ENCODE results near the gene LEP. TPM values are rescaled to one million over a fixed set of nuclear protein-coding genes. Genes with fewer than 3 reads are reported as not detected.
"Not testable (repeated sequence)": the region's sequence is repeated elsewhere in the genome, so short reads cannot be mapped to it uniquely, and the experiment has no call there.

Gene LEP
- total and polyA plus RNA-seq, 7 donors = 0.16 to 5.4 (median 0.85) TPM; not detected in 3

DNA sequence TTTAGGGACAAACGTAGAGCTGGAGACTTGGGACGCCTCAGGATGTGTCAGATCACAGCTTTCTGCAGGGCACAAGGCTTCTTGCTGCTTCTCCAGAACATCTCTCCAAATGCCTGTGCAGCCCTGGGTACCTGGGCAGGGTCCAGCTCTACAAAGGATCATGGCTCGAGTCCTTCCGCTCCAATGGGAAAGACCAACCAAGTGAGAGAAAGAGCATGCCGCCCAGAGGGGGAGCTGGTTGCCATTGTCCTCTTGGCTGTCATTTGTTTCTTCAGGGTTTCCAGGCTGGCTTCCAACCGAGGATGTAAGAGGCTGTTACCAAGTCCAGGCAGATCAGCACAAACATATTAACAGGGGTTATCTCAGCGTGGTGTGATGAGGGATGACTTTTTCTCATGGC, 5.6 kb upstream of the LEP start:
- TF ChIP-seq, protein P1, sequence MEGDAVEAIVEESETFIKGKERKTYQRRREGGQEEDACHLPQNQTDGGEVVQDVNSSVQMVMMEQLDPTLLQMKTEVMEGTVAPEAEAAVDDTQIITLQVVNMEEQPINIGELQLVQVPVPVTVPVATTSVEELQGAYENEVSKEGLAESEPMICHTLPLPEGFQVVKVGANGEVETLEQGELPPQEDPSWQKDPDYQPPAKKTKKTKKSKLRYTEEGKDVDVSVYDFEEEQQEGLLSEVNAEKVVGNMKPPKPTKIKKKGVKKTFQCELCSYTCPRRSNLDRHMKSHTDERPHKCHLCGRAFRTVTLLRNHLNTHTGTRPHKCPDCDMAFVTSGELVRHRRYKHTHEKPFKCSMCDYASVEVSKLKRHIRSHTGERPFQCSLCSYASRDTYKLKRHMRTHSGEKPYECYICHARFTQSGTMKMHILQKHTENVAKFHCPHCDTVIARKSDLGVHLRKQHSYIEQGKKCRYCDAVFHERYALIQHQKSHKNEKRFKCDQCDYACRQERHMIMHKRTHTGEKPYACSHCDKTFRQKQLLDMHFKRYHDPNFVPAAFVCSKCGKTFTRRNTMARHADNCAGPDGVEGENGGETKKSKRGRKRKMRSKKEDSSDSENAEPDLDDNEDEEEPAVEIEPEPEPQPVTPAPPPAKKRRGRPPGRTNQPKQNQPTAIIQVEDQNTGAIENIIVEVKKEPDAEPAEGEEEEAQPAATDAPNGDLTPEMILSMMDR (IDR thresholded peaks at IDR 0.05) = no peak
- no peak for TF ChIP-seq POLR2A (IDR thresholded peaks at IDR 0.05)
- no peak for TF ChIP-seq POLR2AphosphoS5 (IDR thresholded peaks at IDR 0.05)
- TF ChIP-seq EP300 (IDR thresholded peaks at IDR 0.05) = no peak
- no peak overlapping the region for H3K4me3 ChIP-seq
- no peak for DNase-seq
- peaks cover 0 to 7% (median 1%) of the 10 kb centered on the region in 3 donors for H3K27me3 ChIP-seq
- intact Hi-C loops (cut with DNase I) = no loop called here
- H3K36me3 ChIP-seq = no peaks in the 10 kb centered on the region
- no peaks in the 10 kb centered on the region for H3K4me1 ChIP-seq
- 68 to 78% methylated on average over 7 of the region's 7 CpGs for WGBS, 2 donors
- peaks cover 0 to 4% (median 2%) of the 10 kb centered on the region in 4 donors for H3K9me3 ChIP-seq
- H3K27ac ChIP-seq = no peak overlapping the region

GRCh38 chr7:128236924-128237586, 4.0 kb upstream of the LEP start:
- H3K4me3 ChIP-seq = no peak overlapping the region
- DNase-seq = no peak
- peaks cover 8 to 23% (median 14%) of the 10 kb centered on the region in 3 donors for H3K27me3 ChIP-seq
- WGBS, 2 donors = 27 to 39% methylated on average over 1 of the region's 1 CpG
- intact Hi-C loops (cut with DNase I) = no loop called here
- TF ChIP-seq POLR2A (IDR thresholded peaks at IDR 0.05) (no peak), EP300 (IDR thresholded peaks at IDR 0.05) (no peak), POLR2AphosphoS5 (IDR thresholded peaks at IDR 0.05) (no peak)
- TF ChIP-seq, protein P1 (IDR thresholded peaks at IDR 0.05) = no peak
- H3K27ac ChIP-seq = no peak overlapping the region
- H3K36me3 ChIP-seq = no peaks in the 10 kb centered on the region
- H3K9me3 ChIP-seq = peaks cover 0 to 4% (median 2%) of the 10 kb centered on the region in 4 donors
- H3K4me1 ChIP-seq = no peaks in the 10 kb centered on the region

DNA sequence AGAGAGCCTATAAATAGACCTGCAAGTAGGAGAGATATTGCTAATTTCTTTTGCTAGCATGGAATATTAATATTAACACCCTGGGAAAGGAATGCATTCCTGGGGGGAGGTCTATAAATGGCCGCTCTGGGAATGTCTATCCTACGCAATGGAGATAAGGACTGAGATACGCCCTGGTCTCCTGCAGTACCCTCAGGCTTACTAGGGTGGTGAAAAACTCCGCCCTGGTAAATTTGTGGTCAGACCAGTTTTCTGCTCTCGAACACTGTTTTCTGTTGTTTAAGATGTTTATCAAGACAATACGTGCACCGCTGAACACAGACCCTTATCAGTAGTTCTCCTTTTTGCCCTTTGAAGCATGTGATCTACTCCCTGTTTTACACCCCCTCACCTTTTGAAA, 1.9 kb upstream of the LEP start:
- H3K4me3 ChIP-seq; H3K36me3 ChIP-seq; H3K4me1 ChIP-seq; DNase-seq; intact Hi-C loops (cut with DNase I); H3K9me3 ChIP-seq; H3K27ac ChIP-seq: not testable (repeated sequence)
- H3K27me3 ChIP-seq = peaks cover 8 to 34% (median 18%) of the 10 kb centered on the region in 3 donors
- 79 to 85% methylated on average over 7 of the region's 7 CpGs for whole genome bisulfite sequencing, 2 donors

DNA sequence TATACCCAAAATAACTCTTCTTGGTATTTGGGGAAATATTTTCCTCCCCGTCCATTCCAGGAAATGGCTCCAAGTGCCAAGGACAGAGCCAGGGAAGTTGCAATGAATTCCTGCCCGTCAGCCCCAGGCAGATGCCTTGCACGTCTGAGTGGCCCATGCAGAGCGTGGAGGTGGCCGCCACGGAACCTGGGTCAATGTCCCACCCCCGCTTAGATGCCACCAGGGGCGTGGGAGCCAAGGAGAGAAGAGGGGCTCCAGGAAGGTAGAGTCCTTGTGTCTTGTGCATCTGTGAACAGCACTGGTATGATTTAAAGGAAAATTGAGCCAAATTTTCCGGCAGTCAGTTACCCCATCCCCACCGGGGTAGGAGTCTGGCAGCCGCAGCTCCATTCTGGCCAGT, 1.6 kb downstream of the LEP start:
- Histone ChIP-seq H3K27me3 (peaks cover 8 to 34% (median 18%) of the 10 kb centered on the region in 3 donors), H3K36me3 (no peaks in the 10 kb centered on the region), H3K27ac (no peak overlapping the region), H3K9me3 (peaks cover 0 to 4% (median 2%) of the 10 kb centered on the region in 4 donors), H3K4me3 (no peak overlapping the region), H3K4me1 (no peaks in the 10 kb centered on the region)
- intact Hi-C loops (cut with DNase I) = no loop called here
- DNase-seq = no peak
- WGBS, 2 donors = 87 to 89% methylated on average over 11 of the region's 11 CpGs
- TF ChIP-seq POLR2AphosphoS5 (IDR thresholded peaks at IDR 0.05) (no peak), POLR2A (IDR thresholded peaks at IDR 0.05) (no peak), EP300 (IDR thresholded peaks at IDR 0.05) (no peak)
- TF ChIP-seq, protein P1 (IDR thresholded peaks at IDR 0.05) = no peak

DNA sequence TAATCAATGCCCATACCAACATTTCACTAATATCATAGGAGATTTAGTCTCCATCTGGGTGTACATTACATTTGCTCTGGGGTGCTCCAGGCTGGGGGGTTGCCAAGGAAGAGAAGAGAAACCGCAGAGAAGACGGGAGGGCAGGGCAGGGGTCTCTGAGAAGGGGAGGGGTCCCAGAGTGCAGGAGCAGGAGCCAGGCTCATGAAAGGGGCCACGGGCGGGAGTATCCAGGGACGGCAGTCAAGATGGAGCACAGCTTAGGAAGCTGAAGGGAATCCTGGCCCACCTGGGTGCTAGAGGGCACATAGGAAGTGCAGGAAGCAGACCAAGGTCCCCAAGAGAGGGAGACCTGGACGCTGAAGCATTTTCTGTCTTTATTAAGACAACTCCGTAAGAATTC, 2.2 kb downstream of the LEP start:
- TF ChIP-seq POLR2A (IDR thresholded peaks at IDR 0.05) (no peak), POLR2AphosphoS5 (IDR thresholded peaks at IDR 0.05) (no peak), EP300 (IDR thresholded peaks at IDR 0.05) (no peak)
- TF ChIP-seq, protein P1 (IDR thresholded peaks at IDR 0.05) = no peak
- no peak overlapping the region for H3K4me3 ChIP-seq
- no peaks in the 10 kb centered on the region for H3K4me1 ChIP-seq
- H3K9me3 ChIP-seq = peaks cover 0 to 4% (median under 1%) of the 10 kb centered on the region in 4 donors
- H3K27me3 ChIP-seq = peaks cover 8 to 34% (median 18%) of the 10 kb centered on the region in 3 donors
- H3K27ac ChIP-seq = no peak overlapping the region
- DNase-seq = no peak
- no peaks in the 10 kb centered on the region for H3K36me3 ChIP-seq
- intact Hi-C loops (cut with DNase I) = no loop called here
- WGBS, 2 donors = 86 to 87% methylated on average over 7 of the region's 7 CpGs
